ENCODE measurements around the gene GRK3.
A peak's percentile ranks its signal among the peaks of the same experiment; 100 is the strongest.

Gene GRK3

GRCh38 chr22:25742918-25743708 is 178.6 kb downstream of the GRK3 start:
- H3K27me3 Mint-ChIP-seq = peaks cover 28% of the 10 kb centered on the region
- no peak for ATAC-seq
- no peak overlapping the region for H3K4me3 Mint-ChIP-seq
- H3K4me1 Mint-ChIP-seq = no peaks in the 10 kb centered on the region
- H3K36me3 Mint-ChIP-seq = no peaks in the 10 kb centered on the region
- H3K9me3 Mint-ChIP-seq = no peaks in the 10 kb centered on the region
- no peak overlapping the region for H3K27ac Mint-ChIP-seq

- H3K9me3 Mint-ChIP-seq = no peaks in the 10 kb centered on the region
- no peaks in the 10 kb centered on the region for H3K36me3 Mint-ChIP-seq
- H3K27me3 Mint-ChIP-seq = peaks cover 26% of the 10 kb centered on the region
- no peak overlapping the region for H3K27ac Mint-ChIP-seq
- peaks cover 7% of the 10 kb centered on the region for H3K4me1 Mint-ChIP-seq
- ATAC-seq = no peak
- no peak overlapping the region for H3K4me3 Mint-ChIP-seq
Observed at GRCh38 chr22:25744694-25745093, 180.2 kb downstream of the GRK3 start.

GRCh38 chr22:25745341-25746011 is 181.0 kb downstream of the GRK3 start:
- Mint-ChIP-seq H3K27me3 (peaks cover 18% of the 10 kb centered on the region), H3K4me1 (peaks cover 15% of the 10 kb centered on the region), H3K9me3 (no peaks in the 10 kb centered on the region), H3K4me3 (no peak overlapping the region), H3K27ac (no peak overlapping the region), H3K36me3 (no peaks in the 10 kb centered on the region)
- no peak for ATAC-seq

GRCh38 chr22:25746012-25746373 is 181.5 kb downstream of the GRK3 start:
- Mint-ChIP-seq H3K27ac (no peak overlapping the region), H3K4me1 (peaks cover 16% of the 10 kb centered on the region), H3K27me3 (peaks cover 16% of the 10 kb centered on the region), H3K4me3 (no peak overlapping the region), H3K36me3 (no peaks in the 10 kb centered on the region), H3K9me3 (no peaks in the 10 kb centered on the region)
- no peak for ATAC-seq

GRCh38 chr22:25747245-25747944 is 182.9 kb downstream of the GRK3 start:
- H3K36me3 Mint-ChIP-seq = no peaks in the 10 kb centered on the region
- no peak for ATAC-seq
- H3K9me3 Mint-ChIP-seq = no peaks in the 10 kb centered on the region
- peaks cover 16% of the 10 kb centered on the region for H3K27me3 Mint-ChIP-seq
- no peak overlapping the region for H3K27ac Mint-ChIP-seq
- peaks cover 16% of the 10 kb centered on the region for H3K4me1 Mint-ChIP-seq
- H3K4me3 Mint-ChIP-seq = no peak overlapping the region

GRCh38 chr22:25748140-25748539 is 183.7 kb downstream of the GRK3 start:
- Mint-ChIP-seq H3K27ac (no peak overlapping the region), H3K36me3 (no peaks in the 10 kb centered on the region), H3K9me3 (no peaks in the 10 kb centered on the region), H3K27me3 (peaks cover 12% of the 10 kb centered on the region), H3K4me1 (peaks cover 16% of the 10 kb centered on the region), H3K4me3 (no peak overlapping the region)
- ATAC-seq = no peak

GRCh38 chr22:25748704-25749103 is 184.2 kb downstream of the GRK3 start:
- Mint-ChIP-seq H3K36me3 (no peaks in the 10 kb centered on the region), H3K4me3 (no peak overlapping the region), H3K27me3 (peaks cover 7% of the 10 kb centered on the region), H3K27ac (no peak overlapping the region), H3K9me3 (no peaks in the 10 kb centered on the region), H3K4me1 (peaks cover 16% of the 10 kb centered on the region)
- no peak for ATAC-seq

GRCh38 chr22:25749420-25750169 is 185.1 kb downstream of the GRK3 start:
- no peak overlapping the region for H3K4me3 Mint-ChIP-seq
- no peaks in the 10 kb centered on the region for H3K36me3 Mint-ChIP-seq
- peak; percentile 84 for ATAC-seq
- H3K27me3 Mint-ChIP-seq = no peaks in the 10 kb centered on the region
- no peaks in the 10 kb centered on the region for H3K9me3 Mint-ChIP-seq
- peaks cover 16% of the 10 kb centered on the region for H3K4me1 Mint-ChIP-seq
- peak overlapping the region; percentile 78 for H3K27ac Mint-ChIP-seq

- no peak overlapping the region for H3K4me3 Mint-ChIP-seq
- no peaks in the 10 kb centered on the region for H3K9me3 Mint-ChIP-seq
- H3K27ac Mint-ChIP-seq = peak overlapping the region; percentile 78
- ATAC-seq = no peak
- H3K36me3 Mint-ChIP-seq = no peaks in the 10 kb centered on the region
- H3K27me3 Mint-ChIP-seq = no peaks in the 10 kb centered on the region
- H3K4me1 Mint-ChIP-seq = peaks cover 16% of the 10 kb centered on the region
Observed at GRCh38 chr22:25750569-25751173, 186.2 kb downstream of the GRK3 start.

- H3K27me3 Mint-ChIP-seq = no peaks in the 10 kb centered on the region
- no peak overlapping the region for H3K4me3 Mint-ChIP-seq
- peaks cover 16% of the 10 kb centered on the region for H3K4me1 Mint-ChIP-seq
- no peaks in the 10 kb centered on the region for H3K9me3 Mint-ChIP-seq
- H3K27ac Mint-ChIP-seq = no peak overlapping the region
- no peak for ATAC-seq
- H3K36me3 Mint-ChIP-seq = no peaks in the 10 kb centered on the region
Observed at GRCh38 chr22:25751174-25751581, 186.7 kb downstream of the GRK3 start.

- H3K4me1 Mint-ChIP-seq = peaks cover 16% of the 10 kb centered on the region
Observed at GRCh38 chr22:25752615-25753214, 188.2 kb downstream of the GRK3 start.

GRCh38 chr22:25753252-25753651 is 188.8 kb downstream of the GRK3 start:
- Mint-ChIP-seq H3K27me3 (no peaks in the 10 kb centered on the region), H3K36me3 (no peaks in the 10 kb centered on the region), H3K4me1 (peaks cover 16% of the 10 kb centered on the region), H3K27ac (no peak overlapping the region), H3K4me3 (no peak overlapping the region), H3K9me3 (no peaks in the 10 kb centered on the region)
- no peak for ATAC-seq

More at GRCh38 chr22:25752615-25753214, 188.2 kb downstream of the GRK3 start:
- H3K27me3 Mint-ChIP-seq = no peaks in the 10 kb centered on the region
- H3K27ac Mint-ChIP-seq = no peak overlapping the region
- ATAC-seq = no peak
- no peaks in the 10 kb centered on the region for H3K9me3 Mint-ChIP-seq
- no peak overlapping the region for H3K4me3 Mint-ChIP-seq
- no peaks in the 10 kb centered on the region for H3K36me3 Mint-ChIP-seq

- H3K4me1 Mint-ChIP-seq = peaks cover 10% of the 10 kb centered on the region
- no peak for ATAC-seq
- no peak overlapping the region for H3K27ac Mint-ChIP-seq
- H3K36me3 Mint-ChIP-seq = no peaks in the 10 kb centered on the region
- H3K9me3 Mint-ChIP-seq = no peaks in the 10 kb centered on the region
- H3K4me3 Mint-ChIP-seq = no peak overlapping the region
- H3K27me3 Mint-ChIP-seq = no peaks in the 10 kb centered on the region
Observed at GRCh38 chr22:25754527-25755202, 190.2 kb downstream of the GRK3 start.

- Mint-ChIP-seq H3K4me1 (no peaks in the 10 kb centered on the region), H3K27ac (no peak overlapping the region), H3K4me3 (no peak overlapping the region), H3K9me3 (no peaks in the 10 kb centered on the region), H3K27me3 (peaks cover 10% of the 10 kb centered on the region), H3K36me3 (no peaks in the 10 kb centered on the region)
- no peak for ATAC-seq
Observed at GRCh38 chr22:25757686-25758085, 193.2 kb downstream of the GRK3 start.

Data from stimulated activated memory B cell treated with anti-CD40 and anti-IgM and Interleukin-4, amounts not matched to agents 10 μg/mL and 1 μg/mL and 100 μg/mL, for 72 hours (primary cell).